Measurements from ENCODE around the gene CRTC2. TPM values are rescaled to one million over a fixed set of nuclear protein-coding genes. Genes with fewer than 3 reads are reported as not detected.

The CRTC2 gene
- total and polyA plus RNA-seq, 2 of the 4 experiments (the other 2 are of a cell fraction): 2.7 to 20.1 TPM

DNA sequence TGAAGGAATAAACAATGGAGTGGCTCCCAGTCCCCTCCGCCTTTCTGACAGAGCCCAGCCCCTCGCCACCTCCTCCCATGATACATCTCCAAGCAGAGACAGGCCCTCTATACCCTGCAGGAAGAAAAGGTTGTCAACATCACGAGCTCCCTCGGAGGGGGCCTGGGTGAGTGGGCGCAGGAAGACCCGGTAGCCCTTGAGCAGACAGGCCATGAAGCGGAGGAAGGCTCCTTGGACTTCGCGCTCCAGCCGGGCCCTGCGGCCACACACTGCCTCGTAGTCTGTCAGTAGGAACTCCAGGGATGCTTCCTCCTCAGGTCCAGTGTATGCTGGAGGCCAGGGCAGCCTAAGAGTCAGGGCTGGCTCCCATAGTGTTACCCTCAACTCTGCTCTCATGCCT, 18.9 kb downstream of the CRTC2 start:
- Histone ChIP-seq H3K9me3 (ENCODE audit: control insufficient read depth, insufficient read depth, low read length) (no peaks in the 10 kb centered on the region), H2BK5ac (ENCODE audit: low read depth, low read length, poor library complexity, severe bottlenecking) (no peak overlapping the region), H3K27me3 (ENCODE audit: control insufficient read depth, insufficient read depth, low read length) (no peaks in the 10 kb centered on the region), H3K27ac (ENCODE audit: insufficient read depth, low read length) (no peak overlapping the region), H3K14ac (replicated peaks; ENCODE audit: low read depth, low read length) (no peak overlapping the region), H2AK9ac (replicated peaks; ENCODE audit: low read depth, low read length, poor library complexity) (no peak overlapping the region), H3K56ac (ENCODE audit: extremely low read depth, insufficient read depth, low read length) (no peak overlapping the region), H3K36me3 (ENCODE audit: control insufficient read depth, insufficient read depth, low read length) (peaks cover 68% of the 10 kb centered on the region), H2AFZ (replicated peaks; ENCODE audit: low read length, poor library complexity) (no peak overlapping the region), H3K9me1 (ENCODE audit: insufficient read depth, low read length) (peaks cover 11% of the 10 kb centered on the region; the same call in 1 of the 2 replicates), H2AK5ac (ENCODE audit: low read depth, low read length) (no peak overlapping the region), H3K4me1 (ENCODE audit: control insufficient read depth, insufficient read depth, low read length) (no peaks in the 10 kb centered on the region), H3K79me1 (ENCODE audit: low read depth in 1 of 2, low read length in 2 of 2) (peaks cover 3 to 33% of the 10 kb centered on the region in 2 experiments), H3K23ac (ENCODE audit: low read depth, low read length) (no peak overlapping the region), H2BK20ac (ENCODE audit: low read depth, low read length) (no peak overlapping the region), H2BK120ac (ENCODE audit: low read depth, low read length) (no peak overlapping the region), H3K4me2 (ENCODE audit: low read depth, low read length) (no peak overlapping the region), H4K5ac (ENCODE audit: low read depth, low read length) (no peak overlapping the region), H4K20me1 (ENCODE audit: insufficient read depth, low read length) (no peaks in the 10 kb centered on the region), H4K91ac (ENCODE audit: insufficient read depth, low read depth, low read length) (no peak overlapping the region), H4K8ac (ENCODE audit: low read depth in 2 of 2, low read length in 2 of 2) (no peak overlapping the region), H3K4me3 (ENCODE audit: insufficient read depth, low read depth, low read length) (no peak overlapping the region), H2BK15ac (ENCODE audit: low read depth, low read length) (no peak overlapping the region), H3K4ac (ENCODE audit: low read depth, low read length) (no peak overlapping the region), H3K18ac (ENCODE audit: low read depth, low read length) (no peak overlapping the region), H3K9ac (ENCODE audit: low read depth, low read length) (no peak overlapping the region)
- DNase-seq: no peak
- POLR2A ChIA-PET (ENCODE audit: unreplicated experiment): no interaction called here
- intact Hi-C loops (cut with micrococcal nuclease): no loop called here
- in situ Hi-C loops (cut with MboI; ENCODE audit: low sequenced_read_pairs): no loop called here
- CTCF ChIA-PET: no interaction called here
- dilution Hi-C loops (cut with HindIII; ENCODE audit: low sequenced_read_pairs, unreplicated experiment): no loop called here
- ATAC-seq (ENCODE audit: low read depth): no peak
- BruUV-seq (replicated peaks): no TSS peak
- 100% methylated on average over 6 of the region's 12 CpGs; no CpG with 5 or more reads in 1 of the 2 experiments for WGBS, 2 experiments (ENCODE audit: extremely low coverage in 2 of 2, insufficient read length in 1 of 2)
- TF ChIP-seq MAZ (IDR thresholded peaks at IDR 0.05; ENCODE audit: borderline replicate concordance, low read depth, low read length) (no peak), RFX5 (IDR thresholded peaks at IDR 0.05; ENCODE audit: low read depth, low read length) (no peak), CEBPB (IDR thresholded peaks at IDR 0.05; ENCODE audit: low read depth, low read length) (no peak), NFE2L2 (IDR thresholded peaks at IDR 0.05; ENCODE audit: low read depth, low read length) (no peak), RAD21 (IDR thresholded peaks at IDR 0.05; ENCODE audit: low read length) (no peak), FOS (IDR thresholded peaks at IDR 0.05; ENCODE audit: low read depth, low read length) (no peak), SMC3 (IDR thresholded peaks at IDR 0.05; ENCODE audit: low read depth, low read length) (no peak), BHLHE40 (IDR thresholded peaks at IDR 0.05; ENCODE audit: low read depth, low read length) (no peak), MXI1 (IDR thresholded peaks at IDR 0.05; ENCODE audit: borderline replicate concordance, low read depth, low read length) (no peak), CHD1 (IDR thresholded peaks at IDR 0.05; ENCODE audit: low read depth, low read length) (no peak)
- TF ChIP-seq, protein P1, sequence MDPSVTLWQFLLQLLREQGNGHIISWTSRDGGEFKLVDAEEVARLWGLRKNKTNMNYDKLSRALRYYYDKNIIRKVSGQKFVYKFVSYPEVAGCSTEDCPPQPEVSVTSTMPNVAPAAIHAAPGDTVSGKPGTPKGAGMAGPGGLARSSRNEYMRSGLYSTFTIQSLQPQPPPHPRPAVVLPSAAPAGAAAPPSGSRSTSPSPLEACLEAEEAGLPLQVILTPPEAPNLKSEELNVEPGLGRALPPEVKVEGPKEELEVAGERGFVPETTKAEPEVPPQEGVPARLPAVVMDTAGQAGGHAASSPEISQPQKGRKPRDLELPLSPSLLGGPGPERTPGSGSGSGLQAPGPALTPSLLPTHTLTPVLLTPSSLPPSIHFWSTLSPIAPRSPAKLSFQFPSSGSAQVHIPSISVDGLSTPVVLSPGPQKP (IDR thresholded peaks at IDR 0.05; ENCODE audit: borderline replicate concordance, low read depth, low read length): no peak
- TF ChIP-seq, protein P2, sequence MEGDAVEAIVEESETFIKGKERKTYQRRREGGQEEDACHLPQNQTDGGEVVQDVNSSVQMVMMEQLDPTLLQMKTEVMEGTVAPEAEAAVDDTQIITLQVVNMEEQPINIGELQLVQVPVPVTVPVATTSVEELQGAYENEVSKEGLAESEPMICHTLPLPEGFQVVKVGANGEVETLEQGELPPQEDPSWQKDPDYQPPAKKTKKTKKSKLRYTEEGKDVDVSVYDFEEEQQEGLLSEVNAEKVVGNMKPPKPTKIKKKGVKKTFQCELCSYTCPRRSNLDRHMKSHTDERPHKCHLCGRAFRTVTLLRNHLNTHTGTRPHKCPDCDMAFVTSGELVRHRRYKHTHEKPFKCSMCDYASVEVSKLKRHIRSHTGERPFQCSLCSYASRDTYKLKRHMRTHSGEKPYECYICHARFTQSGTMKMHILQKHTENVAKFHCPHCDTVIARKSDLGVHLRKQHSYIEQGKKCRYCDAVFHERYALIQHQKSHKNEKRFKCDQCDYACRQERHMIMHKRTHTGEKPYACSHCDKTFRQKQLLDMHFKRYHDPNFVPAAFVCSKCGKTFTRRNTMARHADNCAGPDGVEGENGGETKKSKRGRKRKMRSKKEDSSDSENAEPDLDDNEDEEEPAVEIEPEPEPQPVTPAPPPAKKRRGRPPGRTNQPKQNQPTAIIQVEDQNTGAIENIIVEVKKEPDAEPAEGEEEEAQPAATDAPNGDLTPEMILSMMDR (conservative IDR thresholded peaks at IDR 0.05; ENCODE audit: low read depth, low read length): no peak

All from IMR-90 (cell line).